BE2C (cell line): ENCODE data around the gene CAMTA1.
"Not testable (repeated sequence)": the region's sequence is repeated elsewhere in the genome, so short reads cannot be mapped to it uniquely, and the experiment has no call there.

ENCODE experiments used
- DNase-seq: peaks from one replicate; pipeline ENCODE4 v3.0.0-alpha.2; 2020
- H3K27me3 ChIP-seq: fragments of 250-450 bp; sonication (Bioruptor Pico); 2 replicates; pipeline ENCODE4 v1.5.1; 2020; ENCODE audit warnings: mild to moderate bottlenecking
- H3K36me3 ChIP-seq: fragments of 250-450 bp; sonication (Bioruptor Pico); 2 replicates; pipeline ENCODE4 v1.5.1; 2020; ENCODE audit warnings: mild to moderate bottlenecking
- H3K4me1 ChIP-seq: fragments of 250-450 bp; sonication (Bioruptor Pico); 2 replicates; pipeline ENCODE4 v1.5.1; 2020
- H3K4me3 ChIP-seq: 2 replicates; pipeline ENCODE4 v1.5.1; 2011; ENCODE audit warnings: low read depth, low read length
- H3K9me3 ChIP-seq: fragments of 250-450 bp; sonication (Bioruptor Pico); 2 replicates; pipeline ENCODE4 v1.5.1; 2020
- CTCF ChIP-seq: IDR thresholded peaks from 2 replicates; pipeline ENCODE4 v1.5.1; 2012; ENCODE audit warnings: mild to moderate bottlenecking, low read depth, low read length

The CAMTA1 gene

GRCh38 chr1:7406641-7407543 is 621.6 kb downstream of the CAMTA1 start:
- Histone ChIP-seq H3K36me3 (no peaks in the 10 kb centered on the region), H3K4me1 (no peaks in the 10 kb centered on the region), H3K9me3 (no peaks in the 10 kb centered on the region), H3K27me3 (no peaks in the 10 kb centered on the region), H3K4me3 (no peak overlapping the region)
- DNase-seq = no peak
- TF ChIP-seq CTCF = no peak

- no peak overlapping the region for H3K4me3 ChIP-seq
- H3K36me3 ChIP-seq = no peaks in the 10 kb centered on the region
- DNase-seq = no peak
- no peaks in the 10 kb centered on the region for H3K27me3 ChIP-seq
- H3K4me1 ChIP-seq = no peaks in the 10 kb centered on the region
- H3K9me3 ChIP-seq = no peaks in the 10 kb centered on the region
- TF ChIP-seq CTCF = no peak
Observed at GRCh38 chr1:7407544-7407895, 622.3 kb downstream of the CAMTA1 start.

- no peak for DNase-seq
- Histone ChIP-seq H3K36me3 (no peaks in the 10 kb centered on the region), H3K9me3 (no peaks in the 10 kb centered on the region), H3K4me3 (no peak overlapping the region), H3K27me3 (no peaks in the 10 kb centered on the region), H3K4me1 (no peaks in the 10 kb centered on the region)
- no peak for TF ChIP-seq CTCF
Observed at GRCh38 chr1:7407980-7408770, 622.9 kb downstream of the CAMTA1 start.

GRCh38 chr1:7408771-7409150 is 623.5 kb downstream of the CAMTA1 start:
- H3K4me3 ChIP-seq = no peak overlapping the region
- H3K9me3 ChIP-seq = no peaks in the 10 kb centered on the region
- no peaks in the 10 kb centered on the region for H3K4me1 ChIP-seq
- no peaks in the 10 kb centered on the region for H3K36me3 ChIP-seq
- no peak for DNase-seq
- no peak for TF ChIP-seq CTCF
- no peaks in the 10 kb centered on the region for H3K27me3 ChIP-seq

DNA sequence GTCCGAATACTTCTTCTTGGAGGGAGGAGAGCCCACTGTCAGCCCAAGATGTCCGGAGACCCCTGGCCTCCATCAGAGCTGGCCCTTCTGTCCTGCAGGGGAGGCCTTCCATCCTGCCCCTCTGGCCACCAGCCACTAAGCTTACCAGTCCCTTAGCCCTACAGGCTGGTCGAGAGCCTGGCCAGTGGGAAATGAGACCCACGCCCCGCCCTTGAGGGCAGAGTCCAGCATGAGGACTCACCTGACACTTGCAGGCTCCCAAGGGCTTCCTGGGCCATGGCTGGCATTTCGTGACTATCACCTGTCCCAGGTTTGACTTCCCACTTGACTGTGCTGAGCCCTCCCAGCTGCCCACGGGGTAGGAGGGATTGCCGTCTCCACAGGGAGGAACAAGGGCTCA is 624.0 kb downstream of the CAMTA1 start:
- H3K4me3 ChIP-seq = no peak overlapping the region
- DNase-seq = no peak
- no peaks in the 10 kb centered on the region for H3K27me3 ChIP-seq
- no peaks in the 10 kb centered on the region for H3K4me1 ChIP-seq
- H3K36me3 ChIP-seq = no peaks in the 10 kb centered on the region
- H3K9me3 ChIP-seq = no peaks in the 10 kb centered on the region
- TF ChIP-seq CTCF = no peak

DNA sequence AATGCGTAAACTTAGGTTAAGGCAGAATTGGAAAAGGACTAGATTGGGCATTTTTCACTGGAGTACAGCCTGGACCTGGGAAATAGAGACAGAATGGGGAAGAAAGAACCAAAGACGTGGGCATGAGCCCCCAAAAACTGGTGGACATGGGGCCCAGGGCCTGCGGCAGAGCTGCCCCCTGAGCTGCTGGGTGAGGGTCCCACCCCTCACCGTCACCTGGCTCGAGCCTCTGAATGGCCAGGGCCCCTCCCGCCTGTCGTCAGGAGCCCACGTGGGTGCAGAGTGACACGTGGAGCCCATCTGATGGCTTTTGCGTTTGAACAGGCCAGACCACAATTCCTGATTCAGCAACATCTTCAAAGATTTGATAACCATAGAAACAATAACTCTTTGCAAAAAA is 624.9 kb downstream of the CAMTA1 start:
- H3K27me3 ChIP-seq = no peaks in the 10 kb centered on the region
- no peak for TF ChIP-seq CTCF
- no peak for DNase-seq
- no peaks in the 10 kb centered on the region for H3K4me1 ChIP-seq
- H3K36me3 ChIP-seq = no peaks in the 10 kb centered on the region
- H3K9me3 ChIP-seq = no peaks in the 10 kb centered on the region
- H3K4me3 ChIP-seq = no peak overlapping the region

- H3K4me1 ChIP-seq, H3K27me3 ChIP-seq, DNase-seq, H3K9me3 ChIP-seq, H3K4me3 ChIP-seq, H3K36me3 ChIP-seq: not testable (repeated sequence)
Observed at GRCh38 chr1:7417618-7418017, 632.4 kb downstream of the CAMTA1 start.
